Neural cell (in vitro differentiated cells): ENCODE data around the gene GPR78. TPM values are rescaled to one million over a fixed set of nuclear protein-coding genes. Genes with fewer than 3 reads are reported as not detected.

ENCODE experiments used
- H2AFZ ChIP-seq: fragments of 200-600, 300-800 bp; sonication (generic), shearing (Covaris generic); 2 replicates; pipeline ENCODE4 v1.6.0; 2014; ENCODE audit warnings: low read depth, mild to moderate bottlenecking, antibody characterized with exemption, low read length, moderate library complexity
- H3F3A ChIP-seq: fragments of 200-600 bp; shearing (Covaris generic); 2 replicates; pipeline ENCODE4 v1.6.1; 2016; ENCODE audit warnings: mild to moderate bottlenecking, moderate library complexity, mixed read lengths, antibody characterized with exemption, low read length; ENCODE audit not compliant: insufficient read depth, poor library complexity, severe bottlenecking
- H3K27ac ChIP-seq: fragments of 200-600, 300-800 bp; sonication (generic), shearing (Covaris generic); 2 replicates; pipeline ENCODE4 v1.5.1; 2014; ENCODE audit warnings: mild to moderate bottlenecking, low read length, moderate library complexity
- H3K27me3 ChIP-seq: fragments of 300-800, 200-600 bp; sonication (generic), shearing (Covaris generic); 2 replicates; pipeline ENCODE4 v1.6.0; 2014; ENCODE audit warnings: mild to moderate bottlenecking, low read depth, low read length, moderate library complexity; ENCODE audit not compliant: insufficient read depth
- H3K36me3 ChIP-seq: fragments of 300-800, 200-600 bp; sonication (generic), shearing (Covaris generic); 2 replicates; pipeline ENCODE4 v1.5.1; 2014; ENCODE audit warnings: mild to moderate bottlenecking, antibody characterized with exemption, low read length, moderate library complexity; ENCODE audit not compliant: insufficient read depth
- H3K4me2 ChIP-seq: fragments of 300-800, 200-600 bp; sonication (generic), shearing (Covaris generic); 2 replicates; pipeline ENCODE4 v1.6.0; 2014; ENCODE audit warnings: mild to moderate bottlenecking, low read length
- H3K4me3 ChIP-seq: fragments of 300-800, 200-600 bp; sonication (generic), shearing (Covaris generic); 2 replicates; pipeline ENCODE4 v1.5.1; 2014; ENCODE audit warnings: mild to moderate bottlenecking, low read length, moderate library complexity
- H3K79me2 ChIP-seq: fragments of 200-600 bp; shearing (Covaris generic); replicated peaks from 2 replicates; pipeline ENCODE4 v1.6.0; 2014; ENCODE audit warnings: mild to moderate bottlenecking, low read length, moderate library complexity; ENCODE audit not compliant: insufficient read depth
- H3K9ac ChIP-seq: fragments of 300-800, 200-600 bp; sonication (generic), shearing (Covaris generic); 2 replicates; pipeline ENCODE4 v1.6.1; 2016; ENCODE audit warnings: mild to moderate bottlenecking, low read length, mixed read lengths
- H3K9me2 ChIP-seq: fragments of 200-600 bp; shearing (Covaris generic); 2 replicates; pipeline ENCODE4 v1.6.1; 2016; ENCODE audit warnings: mild to moderate bottlenecking, low read length, mixed read lengths; ENCODE audit not compliant: insufficient read depth
- H3K9me3 ChIP-seq: fragments of 200-600, 300-800 bp; sonication (generic), shearing (Covaris generic); 2 replicates; pipeline ENCODE4 v1.6.1; 2016; ENCODE audit warnings: mild to moderate bottlenecking, mixed run types, low read length, moderate library complexity, mixed read lengths
- H4K20me1 ChIP-seq: fragments of 200-600 bp; shearing (Covaris generic); 2 replicates; pipeline ENCODE4 v1.6.1; 2016; ENCODE audit warnings: mild to moderate bottlenecking, mixed run types; ENCODE audit not compliant: insufficient read depth
- EP300 ChIP-seq: fragments of 450-650 bp; conservative IDR thresholded peaks from 2 replicates; pipeline ENCODE4 v1.6.1; 2014; ENCODE audit warnings: antibody characterized with exemption, mild to moderate bottlenecking, moderate library complexity; ENCODE audit not compliant: poor library complexity, severe bottlenecking
- EZH2 ChIP-seq: fragments of 200-600, 300-800 bp; shearing (Covaris generic), sonication (generic); IDR thresholded peaks from 2 replicates; pipeline ENCODE4 v1.6.1; 2014; ENCODE audit warnings: antibody characterized with exemption, low read length, borderline replicate concordance, mild to moderate bottlenecking; ENCODE audit not compliant: insufficient read depth, poor library complexity, severe bottlenecking
- MXI1 ChIP-seq: fragments of 450-650 bp; conservative IDR thresholded peaks from 2 replicates; pipeline ENCODE4 v1.6.1; 2014; ENCODE audit warnings: antibody characterized with exemption, mild to moderate bottlenecking; ENCODE audit not compliant: poor library complexity, severe bottlenecking
- POLR2AphosphoS5 ChIP-seq: IDR thresholded peaks from 2 replicates; pipeline ENCODE4 v1.6.1; 2012
- RAD21 ChIP-seq: fragments of 450-650 bp; conservative IDR thresholded peaks from 2 replicates; pipeline ENCODE4 v1.6.1; 2014; ENCODE audit warnings: antibody characterized with exemption, mild to moderate bottlenecking, moderate library complexity
- SMC3 ChIP-seq: fragments of 450-650 bp; conservative IDR thresholded peaks from 2 replicates; pipeline ENCODE4 v1.6.1; 2014; ENCODE audit warnings: antibody characterized with exemption, mild to moderate bottlenecking, moderate library complexity; ENCODE audit not compliant: poor library complexity
- TAF1 ChIP-seq: IDR thresholded peaks from 2 replicates; pipeline ENCODE4 v1.6.1; 2012; ENCODE audit warnings: low read depth
- polyA plus RNA-seq: library from polyadenylated mRNA; depleted of rRNA; stranded (reverse); fragments of >200 nt; gene quantifications from 2 replicates; pipeline ENCODE4 v1.2.3, GENCODE V29; 2014
- TF ChIP-seq, protein P1 (sequence below): IDR thresholded peaks from 2 replicates; pipeline ENCODE4 v1.6.1; 2012; ENCODE audit warnings: borderline replicate concordance
- TF ChIP-seq, protein P2 (sequence below): fragments of 450-650 bp; IDR thresholded peaks from 2 replicates; pipeline ENCODE4 v1.5.1; 2014; ENCODE audit warnings: antibody characterized with exemption, mild to moderate bottlenecking, moderate library complexity; ENCODE audit not compliant: poor library complexity, severe bottlenecking

GPR78 gene
- polyA plus RNA-seq, 1 donor from 2014 or later: not detected

DNA sequence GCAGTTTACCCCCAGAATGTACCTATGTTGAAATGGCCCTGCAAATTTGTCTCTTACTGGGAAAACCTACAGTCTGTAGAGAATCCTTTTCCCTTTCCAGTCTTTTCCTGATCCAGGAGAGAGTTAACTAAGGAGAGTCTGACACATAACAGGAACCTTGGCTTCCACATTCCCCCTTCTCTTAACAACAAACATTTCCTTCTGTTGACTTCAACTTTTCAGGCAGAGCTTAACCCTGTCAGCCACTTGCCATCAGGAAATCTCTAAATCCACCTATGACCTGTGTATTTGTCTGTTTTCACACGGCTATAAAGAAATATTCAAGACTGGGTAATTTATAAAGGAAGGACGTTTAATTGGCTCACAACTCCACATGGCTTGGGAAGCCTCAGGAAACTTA is 45.6 kb upstream of the GPR78 start:
- Histone ChIP-seq H3K9ac (no peak overlapping the region), H3F3A (no peaks in the 10 kb centered on the region), H2AFZ (no peak overlapping the region), H3K4me3 (no peak overlapping the region), H3K79me2 (no peaks in the 10 kb centered on the region), H3K9me3 (no peaks in the 10 kb centered on the region), H3K4me2 (no peak overlapping the region), H3K27me3 (no peaks in the 10 kb centered on the region), H3K36me3 (no peaks in the 10 kb centered on the region), H4K20me1 (no peaks in the 10 kb centered on the region), H3K9me2 (no peaks in the 10 kb centered on the region), H3K27ac (no peak overlapping the region)
- TF ChIP-seq POLR2AphosphoS5: no peak
- TF ChIP-seq TAF1: no peak
- TF ChIP-seq, protein P1, sequence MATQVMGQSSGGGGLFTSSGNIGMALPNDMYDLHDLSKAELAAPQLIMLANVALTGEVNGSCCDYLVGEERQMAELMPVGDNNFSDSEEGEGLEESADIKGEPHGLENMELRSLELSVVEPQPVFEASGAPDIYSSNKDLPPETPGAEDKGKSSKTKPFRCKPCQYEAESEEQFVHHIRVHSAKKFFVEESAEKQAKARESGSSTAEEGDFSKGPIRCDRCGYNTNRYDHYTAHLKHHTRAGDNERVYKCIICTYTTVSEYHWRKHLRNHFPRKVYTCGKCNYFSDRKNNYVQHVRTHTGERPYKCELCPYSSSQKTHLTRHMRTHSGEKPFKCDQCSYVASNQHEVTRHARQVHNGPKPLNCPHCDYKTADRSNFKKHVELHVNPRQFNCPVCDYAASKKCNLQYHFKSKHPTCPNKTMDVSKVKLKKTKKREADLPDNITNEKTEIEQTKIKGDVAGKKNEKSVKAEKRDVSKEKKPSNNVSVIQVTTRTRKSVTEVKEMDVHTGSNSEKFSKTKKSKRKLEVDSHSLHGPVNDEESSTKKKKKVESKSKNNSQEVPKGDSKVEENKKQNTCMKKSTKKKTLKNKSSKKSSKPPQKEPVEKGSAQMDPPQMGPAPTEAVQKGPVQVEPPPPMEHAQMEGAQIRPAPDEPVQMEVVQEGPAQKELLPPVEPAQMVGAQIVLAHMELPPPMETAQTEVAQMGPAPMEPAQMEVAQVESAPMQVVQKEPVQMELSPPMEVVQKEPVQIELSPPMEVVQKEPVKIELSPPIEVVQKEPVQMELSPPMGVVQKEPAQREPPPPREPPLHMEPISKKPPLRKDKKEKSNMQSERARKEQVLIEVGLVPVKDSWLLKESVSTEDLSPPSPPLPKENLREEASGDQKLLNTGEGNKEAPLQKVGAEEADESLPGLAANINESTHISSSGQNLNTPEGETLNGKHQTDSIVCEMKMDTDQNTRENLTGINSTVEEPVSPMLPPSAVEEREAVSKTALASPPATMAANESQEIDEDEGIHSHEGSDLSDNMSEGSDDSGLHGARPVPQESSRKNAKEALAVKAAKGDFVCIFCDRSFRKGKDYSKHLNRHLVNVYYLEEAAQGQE: no peak
- TF ChIP-seq MXI1: no peak
- no peak for TF ChIP-seq EP300
- TF ChIP-seq RAD21: no peak
- no peak for TF ChIP-seq EZH2
- TF ChIP-seq SMC3: no peak
- TF ChIP-seq, protein P2, sequence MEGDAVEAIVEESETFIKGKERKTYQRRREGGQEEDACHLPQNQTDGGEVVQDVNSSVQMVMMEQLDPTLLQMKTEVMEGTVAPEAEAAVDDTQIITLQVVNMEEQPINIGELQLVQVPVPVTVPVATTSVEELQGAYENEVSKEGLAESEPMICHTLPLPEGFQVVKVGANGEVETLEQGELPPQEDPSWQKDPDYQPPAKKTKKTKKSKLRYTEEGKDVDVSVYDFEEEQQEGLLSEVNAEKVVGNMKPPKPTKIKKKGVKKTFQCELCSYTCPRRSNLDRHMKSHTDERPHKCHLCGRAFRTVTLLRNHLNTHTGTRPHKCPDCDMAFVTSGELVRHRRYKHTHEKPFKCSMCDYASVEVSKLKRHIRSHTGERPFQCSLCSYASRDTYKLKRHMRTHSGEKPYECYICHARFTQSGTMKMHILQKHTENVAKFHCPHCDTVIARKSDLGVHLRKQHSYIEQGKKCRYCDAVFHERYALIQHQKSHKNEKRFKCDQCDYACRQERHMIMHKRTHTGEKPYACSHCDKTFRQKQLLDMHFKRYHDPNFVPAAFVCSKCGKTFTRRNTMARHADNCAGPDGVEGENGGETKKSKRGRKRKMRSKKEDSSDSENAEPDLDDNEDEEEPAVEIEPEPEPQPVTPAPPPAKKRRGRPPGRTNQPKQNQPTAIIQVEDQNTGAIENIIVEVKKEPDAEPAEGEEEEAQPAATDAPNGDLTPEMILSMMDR: no peak

DNA sequence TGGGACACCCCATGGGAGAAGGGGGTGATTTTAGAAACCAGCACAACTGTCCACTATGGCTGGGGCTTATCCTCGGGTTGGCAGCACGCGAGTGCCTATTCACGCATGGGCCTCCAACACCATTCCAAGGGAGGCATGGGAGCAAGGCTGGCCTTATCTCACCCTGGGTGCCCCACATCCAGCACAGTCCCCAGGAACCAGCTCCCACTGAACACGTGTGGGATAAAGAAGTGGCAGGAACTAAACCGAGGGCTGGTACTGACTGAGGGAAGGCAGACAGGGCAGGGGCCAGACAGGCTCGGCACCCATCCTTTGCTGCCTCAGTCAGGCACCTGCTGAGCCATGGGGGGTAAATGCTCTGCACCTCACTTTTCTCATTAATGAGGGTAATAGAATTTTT is 43.7 kb upstream of the GPR78 start:
- Histone ChIP-seq H3K9me2 (no peaks in the 10 kb centered on the region), H3K9me3 (no peaks in the 10 kb centered on the region), H2AFZ (no peak overlapping the region), H3K27me3 (no peaks in the 10 kb centered on the region), H3K4me2 (no peak overlapping the region), H3K27ac (no peak overlapping the region), H3K4me3 (no peak overlapping the region), H3F3A (no peaks in the 10 kb centered on the region), H3K36me3 (no peaks in the 10 kb centered on the region), H3K79me2 (no peaks in the 10 kb centered on the region), H3K9ac (no peak overlapping the region), H4K20me1 (no peaks in the 10 kb centered on the region)
- TF ChIP-seq, protein P1: no peak
- TF ChIP-seq TAF1 (no peak), EP300 (no peak), RAD21 (no peak)
- TF ChIP-seq, protein P2: no peak
